IMR-90 (cell line): ENCODE results near the gene MCF2L. TPM values are rescaled to one million over a fixed set of nuclear protein-coding genes. Genes with fewer than 3 reads are reported as not detected.
A peak's percentile ranks its signal among the peaks of the same experiment; 100 is the strongest.

Source experiments
- ATAC-seq: fragments of 200-7000 bp; cut with Tn5 transposase; 2 replicates; pipeline ENCODE4 v1.9.1; 2020; ENCODE audit warnings: low read depth, mild to moderate bottlenecking, moderate library complexity
- BruUV-seq: library from RNA; stranded (reverse); fragments of 400-500 nt; replicated peaks from 2 replicates; lab custom pipeline; 2021; lab: Mats Ljungman, UMichigan
- CTCF ChIA-PET: fragments of 300-600 bp; formaldehyde crosslinking; extraction: SDS; loops from one replicate; lab custom pipeline; 2021; ENCODE audit warnings: antibody characterized with exemption; lab: Yijun Ruan, JAX
- POLR2A ChIA-PET: fragments of 300-600 bp; sonication (Branson Sonifier 250); formaldehyde crosslinking; loops from one replicate; lab custom pipeline; 2022; ENCODE audit warnings: antibody characterized with exemption; ENCODE audit not compliant: unreplicated experiment; lab: Charles Lee
- DNase-seq: peaks from one replicate; pipeline ENCODE4 v3.0.0; 2013
- H2AFZ ChIP-seq: replicated peaks from 2 replicates; pipeline ENCODE3; 2013; ENCODE audit warnings: low read length, mild to moderate bottlenecking; ENCODE audit not compliant: poor library complexity
- H2AK5ac ChIP-seq: 2 replicates; pipeline ENCODE4 v1.6.1; 2013; ENCODE audit warnings: low read depth, low read length, inconsistent platforms
- H2AK9ac ChIP-seq: replicated peaks from 2 replicates; pipeline ENCODE3; 2013; ENCODE audit warnings: mild to moderate bottlenecking, low read depth, low read length, moderate library complexity; ENCODE audit not compliant: poor library complexity
- H2BK120ac ChIP-seq: 2 replicates; pipeline ENCODE4 v1.6.1; 2013; ENCODE audit warnings: low read depth, low read length, inconsistent platforms
- H2BK15ac ChIP-seq: 3 replicates; pipeline ENCODE4 v1.6.1; 2013; ENCODE audit warnings: low read depth, low read length, inconsistent platforms
- H2BK20ac ChIP-seq: 2 replicates; pipeline ENCODE4 v1.6.1; 2013; ENCODE audit warnings: low read depth, mild to moderate bottlenecking, inconsistent platforms, low read length, moderate library complexity
- H2BK5ac ChIP-seq: 2 replicates; pipeline ENCODE4 v1.6.1; 2013; ENCODE audit warnings: mild to moderate bottlenecking, low read depth, low read length, inconsistent platforms; ENCODE audit not compliant: poor library complexity, severe bottlenecking
- H3K14ac ChIP-seq: replicated peaks from 2 replicates; pipeline ENCODE4 v1.6.1; 2013; ENCODE audit warnings: low read depth, low read length, inconsistent platforms
- H3K18ac ChIP-seq: 2 replicates; pipeline ENCODE4 v1.6.1; 2013; ENCODE audit warnings: low read depth, low read length, control low read depth
- H3K23ac ChIP-seq: 2 replicates; pipeline ENCODE4 v1.6.1; 2013; ENCODE audit warnings: low read depth, low read length, inconsistent platforms
- H3K27ac ChIP-seq: 2 replicates; pipeline ENCODE4 v1.5.1; 2013; ENCODE audit warnings: mild to moderate bottlenecking, control low read depth, low read length; ENCODE audit not compliant: insufficient read depth
- H3K27me3 ChIP-seq: 2 replicates; pipeline ENCODE4 v1.6.1; 2013; ENCODE audit warnings: low read length; ENCODE audit not compliant: control insufficient read depth, insufficient read depth
- H3K36me3 ChIP-seq: 2 replicates; pipeline ENCODE4 v1.6.1; 2013; ENCODE audit warnings: low read length, mixed read lengths; ENCODE audit not compliant: control insufficient read depth, insufficient read depth
- H3K4ac ChIP-seq: 2 replicates; pipeline ENCODE4 v1.6.1; 2013; ENCODE audit warnings: low read depth, low read length, inconsistent platforms
- H3K4me1 ChIP-seq: 2 replicates; pipeline ENCODE4 v1.6.1; 2013; ENCODE audit warnings: low read length, mixed read lengths; ENCODE audit not compliant: control insufficient read depth, insufficient read depth
- H3K4me2 ChIP-seq: 2 replicates; pipeline ENCODE4 v1.6.1; 2013; ENCODE audit warnings: low read depth, mild to moderate bottlenecking, control low read depth, low read length, moderate library complexity
- H3K4me3 ChIP-seq: 2 replicates; pipeline ENCODE4 v1.5.1; 2013; ENCODE audit warnings: low read depth, mild to moderate bottlenecking, control low read depth, low read length, moderate library complexity; ENCODE audit not compliant: insufficient read depth
- H3K56ac ChIP-seq: 2 replicates; pipeline ENCODE4 v1.6.1; 2013; ENCODE audit warnings: low read length, inconsistent platforms; ENCODE audit not compliant: insufficient read depth; ENCODE audit errors: extremely low read depth
- H3K79me1 ChIP-seq, 2 experiments: 2 replicates each; pipeline ENCODE4 v1.6.1; 2013; ENCODE audit warnings: low read length in 2 of 2, inconsistent platforms in 1 of 2, low read depth in 1 of 2
- H3K9ac ChIP-seq: 2 replicates; pipeline ENCODE4 v1.6.1; 2013; ENCODE audit warnings: low read depth, low read length, control low read depth
- H3K9me1 ChIP-seq: 2 replicates; pipeline ENCODE4 v1.6.1; 2013; ENCODE audit warnings: low read length, inconsistent platforms; ENCODE audit not compliant: insufficient read depth
- H3K9me3 ChIP-seq: 2 replicates; pipeline ENCODE4 v1.6.1; 2013; ENCODE audit warnings: low read length; ENCODE audit not compliant: control insufficient read depth, insufficient read depth
- H4K20me1 ChIP-seq: 2 replicates; pipeline ENCODE4 v1.6.1; 2013; ENCODE audit warnings: low read length, inconsistent platforms; ENCODE audit not compliant: insufficient read depth
- H4K5ac ChIP-seq: 2 replicates; pipeline ENCODE4 v1.6.1; 2013; ENCODE audit warnings: mild to moderate bottlenecking, low read depth, low read length, control low read depth
- H4K8ac ChIP-seq, 2 experiments: 2 replicates each; pipeline ENCODE4 v1.6.1; 2013; ENCODE audit warnings: low read depth in 2 of 2, low read length in 2 of 2, control low read depth in 1 of 2, inconsistent platforms in 1 of 2
- H4K91ac ChIP-seq: 2 replicates; pipeline ENCODE4 v1.6.1; 2013; ENCODE audit warnings: low read depth, low read length, inconsistent platforms; ENCODE audit not compliant: insufficient read depth
- CEBPB ChIP-seq: IDR thresholded peaks from 2 replicates; pipeline ENCODE4 v1.6.1; 2012; ENCODE audit warnings: low read depth, low read length, improper control_type of control experiment
- CHD1 ChIP-seq: IDR thresholded peaks from 2 replicates; pipeline ENCODE4 v1.6.1; 2012; ENCODE audit warnings: low read depth, low read length, improper control_type of control experiment
- CTCF ChIP-seq: conservative IDR thresholded peaks from 2 replicates; pipeline ENCODE4 v1.5.1; 2012; ENCODE audit warnings: mild to moderate bottlenecking, low read depth, low read length, improper control_type of control experiment
- ELK1 ChIP-seq: fragments of 150-350 bp; IDR thresholded peaks from 2 replicates; pipeline ENCODE4 v1.6.1; 2016; ENCODE audit warnings: low read depth, mild to moderate bottlenecking, low read length, moderate library complexity, borderline replicate concordance
- FOS ChIP-seq: fragments of 150-350 bp; IDR thresholded peaks from 2 replicates; pipeline ENCODE4 v1.6.1; 2016; ENCODE audit warnings: low read depth, low read length
- MAFK ChIP-seq: IDR thresholded peaks from 2 replicates; pipeline ENCODE4 v1.6.1; 2012; ENCODE audit warnings: low read depth, low read length, improper control_type of control experiment
- MXI1 ChIP-seq: IDR thresholded peaks from 2 replicates; pipeline ENCODE4 v1.6.1; 2012; ENCODE audit warnings: low read depth, mild to moderate bottlenecking, low read length, moderate library complexity, borderline replicate concordance
- NFE2L2 ChIP-seq: fragments of 150-350 bp; IDR thresholded peaks from 2 replicates; pipeline ENCODE4 v1.6.1; 2016; ENCODE audit warnings: low read depth, mild to moderate bottlenecking, low read length
- RAD21 ChIP-seq: IDR thresholded peaks from 2 replicates; pipeline ENCODE4 v1.6.1; 2012; ENCODE audit warnings: low read length, improper control_type of control experiment
- USF2 ChIP-seq: fragments of 150-350 bp; IDR thresholded peaks from 2 replicates; pipeline ENCODE4 v1.6.1; 2017; ENCODE audit warnings: mild to moderate bottlenecking, antibody characterized with exemption, low read length, low read depth
- WGBS, 2 experiments: methylation state at CpG; one replicate each; pipeline versions ENCODE4 v1.1.5 to v1.1.7; 2013; ENCODE audit warnings: missing lambda C conversion rate in 2 of 2; ENCODE audit not compliant: insufficient read length in 1 of 2; ENCODE audit errors: extremely low coverage in 2 of 2; 5-methylcytosine and 5-hydroxymethylcytosine counted together
- dilution Hi-C: fragments of 300-500 bp; cut with HindIII; formaldehyde crosslinking; loops from one replicate; pipeline ENCODE4 v1.14.3; 2018; ENCODE audit warnings: low sequenced_read_pairs; ENCODE audit not compliant: unreplicated experiment
- in situ Hi-C: fragments of 300-500 bp; cut with MboI; formaldehyde crosslinking; loops from 3 replicates; pipeline ENCODE4 v1.14.3; 2019; ENCODE audit warnings: low sequenced_read_pairs, inconsistent platforms, mixed read lengths
- intact Hi-C: fragments of 100-400 bp; cut with micrococcal nuclease; formaldehyde crosslinking; loops from 2 replicates; pipeline ENCODE4 v1.10.0; 2022
- polyA plus RNA-seq, 3 experiments: library from polyadenylated mRNA; depleted of rRNA; stranded (reverse); fragments of >200 nt; gene quantifications; 2 replicates each; pipeline ENCODE4 v1.2.3, GENCODE V29; 2012; ENCODE audit warnings: low replicate concordance in 1 of 3
- total RNA-seq: library from RNA; depleted of rRNA; stranded (reverse); fragments of >200 nt; gene quantifications from 2 replicates; pipeline ENCODE4 v1.2.3, GENCODE V29; 2012

Gene MCF2L
- total and polyA plus RNA-seq, 2 of the 4 experiments (the other 2 are of a cell fraction) = 0.18 TPM; not detected in 1

GRCh38 chr13:113119166-113119821 lies 150.3 kb downstream of the MCF2L start:
- ChIA-PET CTCF (no interaction called here), POLR2A (no interaction called here)
- intact Hi-C loops (no loop called here), dilution Hi-C loops (no loop called here), in situ Hi-C loops (no loop called here)
- no peak overlapping the region for H3K18ac ChIP-seq
- H3K36me3 ChIP-seq = no peaks in the 10 kb centered on the region
- BruUV-seq = no TSS peak
- no peak overlapping the region; the same call in 1 of the 2 replicates for H4K91ac ChIP-seq
- 84% methylated on average over 9 of the region's 16 CpGs; no CpG with 5 or more reads in 1 of the 2 experiments for WGBS, 2 experiments
- DNase-seq (no peak), ATAC-seq (no peak)
- no peak overlapping the region for H3K27ac ChIP-seq
- H4K20me1 ChIP-seq = no peaks in the 10 kb centered on the region
- H3K4me2 ChIP-seq = no peak overlapping the region
- H2BK20ac ChIP-seq = no peak overlapping the region
- H2BK5ac ChIP-seq = no peak overlapping the region
- no peak overlapping the region for H4K5ac ChIP-seq
- peaks cover 3% of the 10 kb centered on the region for H3K27me3 ChIP-seq
- no peak overlapping the region; the same call in 2 of the 3 replicates for H2BK15ac ChIP-seq
- peaks cover 11% of the 10 kb centered on the region; the same call in 1 of the 2 replicates for H3K9me1 ChIP-seq
- H3K4me1 ChIP-seq = peaks cover 6% of the 10 kb centered on the region; the same call in 1 of the 2 replicates
- no peak overlapping the region; the same call in 1 of the 2 replicates for H3K4ac ChIP-seq
- H2BK120ac ChIP-seq = no peak overlapping the region
- peak overlapping the region; percentile 13 for H2AFZ ChIP-seq
- H2AK5ac ChIP-seq = peak overlapping the region; percentile 52
- no peak overlapping the region for H3K56ac ChIP-seq
- no peak overlapping the region for H3K14ac ChIP-seq
- H3K79me1 ChIP-seq = no peaks in the 10 kb centered on the region
- no peak for TF ChIP-seq MAFK
- TF ChIP-seq ELK1 = no peak
- no peak for TF ChIP-seq FOS
- TF ChIP-seq MXI1 = no peak
- TF ChIP-seq USF2 = no peak
- TF ChIP-seq CTCF = no peak
- no peak for TF ChIP-seq CEBPB
- no peak for TF ChIP-seq CHD1
- no peak for TF ChIP-seq RAD21
- TF ChIP-seq NFE2L2 = no peak
- no peak overlapping the region for H3K23ac ChIP-seq
- H4K8ac ChIP-seq = no peak overlapping the region
- H3K9ac ChIP-seq = no peak overlapping the region
- H2AK9ac ChIP-seq = no peak overlapping the region
- no peak overlapping the region for H3K4me3 ChIP-seq
- no peaks in the 10 kb centered on the region; the same call in 1 of the 2 replicates for H3K9me3 ChIP-seq
